Hematopoietic multipotent progenitor cell treated with erythropoietin and hydrocortisone succinate and interleukin-3 and kit ligand, for 8 days (in vitro differentiated cells): ENCODE measurements around the gene BTBD9.
"Not testable (repeated sequence)": the region's sequence is repeated elsewhere in the genome, so short reads cannot be mapped to it uniquely, and the experiment has no call there.

Experiments used
- DNase-seq: peaks from one replicate; pipeline ENCODE4 v3.0.0-alpha.2; 2015

Gene BTBD9

DNA sequence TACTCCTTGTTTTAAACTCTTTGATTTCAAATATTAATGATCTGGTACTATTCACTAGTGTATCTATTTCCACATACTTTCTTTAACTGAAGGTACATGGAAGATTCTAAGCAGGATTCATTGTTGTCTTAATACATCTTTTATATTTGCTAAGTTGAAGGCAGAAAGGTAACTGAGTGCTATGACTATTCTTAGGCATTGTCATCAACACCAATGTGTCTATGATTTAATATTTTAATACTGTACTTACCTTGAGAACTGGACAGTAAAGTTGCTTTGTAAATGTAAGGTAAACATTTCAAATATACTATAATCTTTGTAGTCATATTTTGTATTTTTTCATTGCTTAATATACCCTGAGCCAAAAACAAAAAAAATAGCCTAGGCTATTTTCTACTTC lies 8.9 kb upstream of the BTBD9 start:
- no peak for DNase-seq

DNA sequence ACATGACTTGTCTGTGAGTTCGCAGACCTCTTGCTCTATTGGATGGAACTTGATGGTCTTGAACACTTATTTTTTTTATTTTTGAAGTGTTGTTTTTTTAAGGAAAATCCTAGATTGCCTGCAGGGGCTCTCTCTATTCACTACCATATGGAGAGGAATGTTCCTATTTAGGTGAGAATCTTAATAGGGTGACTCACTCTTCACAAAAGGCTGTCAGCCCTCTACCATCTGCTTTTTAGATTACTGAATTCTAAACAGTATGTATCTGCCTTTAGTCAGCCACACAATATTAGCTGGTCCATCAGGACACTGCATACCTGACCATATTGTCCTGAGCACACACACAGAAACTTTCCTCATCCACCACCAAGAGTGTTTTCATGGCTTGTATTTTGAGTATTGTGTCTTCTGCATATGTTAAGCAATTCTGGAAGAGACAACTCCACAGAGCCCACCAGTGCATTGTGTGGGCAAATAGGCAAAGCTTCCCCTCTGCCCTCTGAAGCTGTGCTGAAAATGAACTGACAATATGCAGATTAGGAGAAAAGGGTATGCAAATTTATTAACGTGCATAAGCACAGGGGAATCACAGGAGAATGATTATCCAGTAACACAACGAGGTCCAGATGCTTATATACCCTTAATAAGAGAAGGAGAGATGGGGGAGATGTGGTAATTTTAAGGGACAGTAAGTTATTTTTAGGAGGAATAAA lies 6.6 kb upstream of the BTBD9 start:
- no peak for DNase-seq

DNA sequence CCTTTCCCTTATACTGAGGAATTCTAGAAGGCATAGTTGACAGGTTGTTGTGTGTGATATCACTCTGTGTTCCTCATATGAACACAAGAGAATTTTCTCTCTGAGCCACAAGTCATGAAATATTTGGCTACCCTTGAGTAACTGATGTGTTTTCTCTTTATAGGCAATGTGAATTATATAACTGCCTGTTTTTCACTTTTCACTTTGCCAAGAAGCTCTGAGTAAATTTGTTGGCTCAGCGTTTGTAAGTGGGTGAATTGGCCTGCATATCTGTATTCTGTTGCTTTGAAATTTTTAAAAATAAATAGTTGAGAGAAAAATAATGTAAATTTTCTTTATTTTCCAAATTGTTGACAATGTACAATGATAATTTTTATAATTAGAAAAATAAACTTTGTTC lies 5.2 kb upstream of the BTBD9 start:
- DNase-seq: no peak

DNA sequence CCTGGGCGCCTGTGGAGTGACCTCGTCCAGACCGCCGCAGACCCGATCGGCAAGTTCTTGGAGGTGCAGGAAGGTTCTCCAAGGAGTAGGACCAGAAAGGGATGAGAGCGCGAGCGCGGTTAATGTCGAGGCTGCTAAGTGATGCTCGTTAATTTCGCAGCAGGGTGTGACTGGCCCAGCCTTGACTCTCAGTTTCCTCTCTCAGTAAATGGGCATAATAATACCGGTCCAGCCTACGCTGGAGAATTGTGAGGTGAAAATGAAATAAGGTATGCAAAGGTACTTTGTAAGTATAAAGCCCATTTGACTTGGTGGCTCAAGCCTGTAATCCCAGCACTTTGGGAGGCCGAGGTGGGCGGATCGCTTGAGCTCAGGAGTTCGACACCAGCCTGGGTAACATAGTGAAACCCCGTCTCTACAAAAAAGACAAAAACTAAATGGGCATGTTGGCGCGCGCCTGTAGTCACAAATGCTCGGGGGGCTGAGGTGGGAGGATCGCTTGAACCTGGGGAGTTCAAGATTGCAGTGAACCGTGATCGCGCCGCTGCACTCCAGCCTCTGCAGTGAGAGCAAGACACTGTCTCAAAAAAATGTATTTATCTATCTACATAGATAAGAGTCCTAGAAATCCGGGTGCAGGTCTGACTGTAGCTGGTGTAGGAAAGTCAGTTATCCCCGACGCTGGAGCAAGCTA lies 634 bp upstream of the BTBD9 start:
- no peak for DNase-seq

DNA sequence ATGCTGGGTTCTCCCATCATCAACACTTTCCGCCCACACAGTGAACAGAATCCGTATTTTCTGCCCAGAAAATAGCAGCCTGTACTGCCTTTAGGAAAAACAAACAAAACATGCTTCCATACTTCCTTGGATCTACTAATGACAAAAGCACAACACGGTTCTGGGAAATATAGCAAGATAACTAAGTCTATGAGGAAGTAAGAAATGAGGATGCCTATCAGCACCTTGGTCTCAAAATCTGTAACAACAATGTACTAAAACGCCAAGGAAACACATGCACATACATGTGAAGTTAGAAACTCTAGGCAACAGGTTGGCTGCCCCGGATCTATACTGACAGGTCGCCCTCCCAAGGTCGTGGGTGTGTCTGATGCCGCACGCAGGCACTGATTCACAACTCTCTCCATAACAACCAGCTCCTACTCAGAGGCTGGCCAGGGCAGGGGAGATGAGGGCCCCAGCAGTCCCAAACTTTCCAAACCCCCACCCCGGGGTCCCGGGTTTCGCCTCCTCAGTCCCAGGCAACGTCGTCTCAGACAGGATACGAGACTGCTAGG lies 710 bp downstream of the BTBD9 start:
- no peak for DNase-seq

DNA sequence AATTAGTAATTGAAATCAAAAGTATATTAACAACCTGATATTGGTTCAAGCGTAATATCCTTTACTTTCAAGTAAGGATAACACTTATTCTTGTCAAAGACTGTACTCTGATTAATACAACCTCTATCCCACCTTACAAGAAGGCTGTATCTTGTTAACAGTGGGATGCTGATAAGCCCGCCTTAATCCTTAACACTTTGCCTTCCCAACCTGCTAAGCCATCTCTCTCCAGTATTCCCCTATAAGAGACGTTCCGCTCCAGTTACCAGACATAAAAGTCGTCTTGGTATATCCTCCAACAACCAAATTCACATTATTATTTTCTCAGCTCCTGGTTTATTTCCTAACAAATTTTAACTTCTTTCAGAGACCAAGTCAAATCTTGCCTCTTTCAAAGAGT lies 2.0 kb downstream of the BTBD9 start:
- DNase-seq: no peak

DNA sequence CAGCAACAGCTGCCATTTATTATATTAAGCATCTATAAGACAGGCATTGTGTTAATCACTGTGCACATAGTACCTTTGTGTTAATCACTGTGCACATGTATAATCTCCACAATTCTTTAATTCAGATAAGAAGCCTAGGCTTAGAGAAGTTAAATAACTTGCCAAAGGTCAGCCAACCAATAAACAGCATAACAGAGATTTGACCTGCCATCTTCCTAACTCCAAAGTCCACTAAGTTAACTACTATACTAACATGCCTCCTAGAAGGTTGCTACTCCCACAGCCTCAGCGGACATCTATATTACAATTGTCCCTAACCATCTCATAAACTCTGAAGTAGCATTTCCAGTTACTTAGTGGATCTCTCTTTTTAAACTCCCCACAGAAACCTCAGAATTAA lies 3.7 kb downstream of the BTBD9 start:
- no peak for DNase-seq

DNA sequence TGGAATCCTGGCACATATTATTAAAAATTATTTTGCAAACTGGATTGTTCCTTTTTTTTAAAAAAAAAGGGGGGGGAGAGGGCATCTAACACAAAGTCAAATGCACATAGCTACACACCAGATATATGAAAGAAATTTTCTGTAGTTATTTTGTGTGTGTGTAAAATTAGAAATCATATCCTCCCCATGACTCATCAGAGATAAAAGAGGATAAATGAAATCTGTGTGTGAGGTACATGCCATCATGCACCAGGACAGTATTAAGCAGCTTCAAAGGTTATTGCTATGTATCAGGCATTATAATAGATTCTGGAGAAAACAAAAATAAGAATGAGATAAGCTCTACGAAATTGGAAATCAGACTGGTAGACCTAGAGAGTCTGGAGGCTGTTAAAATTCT lies 5.2 kb downstream of the BTBD9 start:
- no peak for DNase-seq

DNA sequence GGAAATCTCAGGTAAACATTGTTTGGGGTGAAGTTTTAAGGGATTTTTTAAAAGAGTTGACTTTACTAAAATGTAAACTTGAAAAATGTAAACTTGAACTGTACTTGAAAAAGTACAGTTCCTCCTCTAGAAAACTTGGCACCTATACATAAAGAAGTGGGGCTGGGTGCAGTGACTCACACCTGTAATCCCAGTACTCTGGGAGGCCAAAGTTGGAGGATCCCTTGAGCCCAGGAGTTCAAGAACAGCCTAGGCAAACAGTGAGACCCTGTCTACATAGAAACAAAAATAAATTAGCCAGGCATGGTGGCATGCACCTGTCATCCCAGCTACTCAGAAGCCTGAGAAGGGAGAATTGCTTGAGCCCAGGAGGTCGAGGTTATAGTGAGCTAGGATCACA lies 7.2 kb downstream of the BTBD9 start:
- DNase-seq: no peak

DNA sequence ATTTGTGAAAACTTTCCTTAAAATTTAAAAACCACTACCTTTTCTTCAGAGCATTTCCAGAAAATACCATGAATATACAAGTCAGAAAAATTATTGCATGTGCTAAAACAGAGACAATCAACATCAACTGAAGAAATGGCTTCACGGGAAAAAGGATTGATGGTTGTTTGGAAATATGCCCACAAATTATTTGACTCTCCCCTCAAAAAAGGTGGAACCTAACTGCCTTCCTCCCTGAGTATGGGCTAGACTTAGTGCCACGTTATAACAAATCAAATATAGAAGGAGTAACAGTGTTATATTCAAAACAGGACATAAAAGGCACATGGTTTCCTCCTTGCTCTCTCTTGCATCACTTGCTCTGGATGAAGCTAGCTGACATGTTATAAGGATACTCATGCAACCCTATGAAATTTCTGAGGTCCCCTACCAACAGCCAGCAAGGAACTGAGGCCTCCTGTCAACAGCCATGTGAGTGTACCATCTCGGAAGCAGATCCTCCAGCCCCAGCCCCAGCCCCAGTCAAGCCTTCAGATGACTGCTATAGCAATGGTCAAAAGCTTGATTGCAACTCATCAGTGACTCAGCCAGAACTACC lies 8.4 kb downstream of the BTBD9 start:
- no peak for DNase-seq

DNA sequence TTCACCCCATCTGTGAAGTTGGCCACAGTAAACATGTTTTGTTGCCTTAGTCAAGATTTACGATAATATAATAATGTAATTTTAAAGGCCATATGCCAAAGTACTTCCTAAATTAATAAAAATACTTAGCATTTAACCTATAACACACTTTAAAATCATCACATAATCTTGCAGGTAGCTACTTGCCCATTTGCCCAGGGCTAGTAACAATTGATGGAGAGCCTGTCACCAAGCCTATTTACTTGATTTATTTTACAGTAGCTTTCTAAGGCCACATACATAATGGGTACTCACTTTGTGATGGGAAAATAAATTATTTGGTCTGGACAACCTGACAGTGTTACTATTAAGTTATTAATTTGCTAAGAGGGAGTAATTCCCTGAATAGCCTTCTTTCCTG lies 14.5 kb downstream of the BTBD9 start:
- no peak for DNase-seq

DNA sequence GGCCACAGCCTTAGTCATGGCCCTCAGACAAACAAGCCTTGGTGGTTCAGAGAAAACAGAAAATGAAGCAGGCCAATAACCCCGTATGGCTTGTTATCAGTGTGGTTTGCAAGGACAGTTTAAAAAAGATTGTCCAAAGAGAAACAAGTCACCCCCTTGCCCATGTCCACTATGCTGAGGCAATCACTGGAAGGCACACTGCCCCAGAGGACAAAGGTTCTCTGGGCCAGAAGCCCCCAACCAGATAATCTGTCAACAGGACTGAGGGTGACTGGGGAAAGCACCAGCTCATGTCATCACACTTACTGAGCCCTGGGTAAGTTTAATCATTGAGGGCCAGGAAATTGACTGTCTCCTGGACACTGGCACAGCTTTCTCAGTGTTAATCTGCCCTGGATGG lies 20.4 kb downstream of the BTBD9 start:
- DNase-seq: not testable (repeated sequence)

DNA sequence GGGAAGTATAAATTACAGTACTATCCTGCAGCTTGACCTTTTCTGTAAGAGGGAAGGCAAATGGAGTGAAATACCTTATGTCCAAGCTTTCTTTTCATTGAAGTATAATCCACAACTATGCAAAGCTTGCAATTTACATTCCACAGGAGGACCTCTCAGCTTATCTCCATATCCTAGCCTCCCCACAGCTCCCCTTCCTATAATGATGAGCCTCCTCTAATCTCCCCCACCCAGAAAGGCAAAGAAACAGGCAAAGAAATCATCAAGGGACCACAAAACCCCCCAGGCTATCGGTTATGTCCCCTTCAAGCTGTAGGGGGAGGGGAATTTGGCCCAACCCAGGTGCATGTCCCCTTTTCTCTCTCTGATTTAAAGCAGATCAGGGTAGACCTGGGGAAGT lies 21.4 kb downstream of the BTBD9 start:
- DNase-seq: not testable (repeated sequence)

DNA sequence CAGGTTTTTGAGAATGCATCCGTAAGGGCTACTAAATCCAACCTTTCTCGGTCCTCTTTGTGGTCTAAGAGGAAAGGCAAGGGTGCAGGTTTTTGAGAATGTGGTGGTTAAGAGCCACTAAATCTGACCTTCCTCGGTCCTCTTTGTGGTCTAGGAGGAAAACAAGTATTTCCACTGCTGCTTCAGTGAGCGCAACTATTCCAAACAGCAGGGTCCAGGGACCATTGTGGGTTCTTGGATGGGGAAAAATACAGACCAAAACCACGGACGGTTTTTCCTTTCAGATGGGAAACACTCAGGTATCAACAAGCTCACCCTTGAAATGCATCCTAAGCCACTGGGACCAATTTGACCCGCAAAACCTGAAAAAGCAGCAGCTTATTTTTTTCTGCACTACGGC lies 21.9 kb downstream of the BTBD9 start:
- DNase-seq: no peak

DNA sequence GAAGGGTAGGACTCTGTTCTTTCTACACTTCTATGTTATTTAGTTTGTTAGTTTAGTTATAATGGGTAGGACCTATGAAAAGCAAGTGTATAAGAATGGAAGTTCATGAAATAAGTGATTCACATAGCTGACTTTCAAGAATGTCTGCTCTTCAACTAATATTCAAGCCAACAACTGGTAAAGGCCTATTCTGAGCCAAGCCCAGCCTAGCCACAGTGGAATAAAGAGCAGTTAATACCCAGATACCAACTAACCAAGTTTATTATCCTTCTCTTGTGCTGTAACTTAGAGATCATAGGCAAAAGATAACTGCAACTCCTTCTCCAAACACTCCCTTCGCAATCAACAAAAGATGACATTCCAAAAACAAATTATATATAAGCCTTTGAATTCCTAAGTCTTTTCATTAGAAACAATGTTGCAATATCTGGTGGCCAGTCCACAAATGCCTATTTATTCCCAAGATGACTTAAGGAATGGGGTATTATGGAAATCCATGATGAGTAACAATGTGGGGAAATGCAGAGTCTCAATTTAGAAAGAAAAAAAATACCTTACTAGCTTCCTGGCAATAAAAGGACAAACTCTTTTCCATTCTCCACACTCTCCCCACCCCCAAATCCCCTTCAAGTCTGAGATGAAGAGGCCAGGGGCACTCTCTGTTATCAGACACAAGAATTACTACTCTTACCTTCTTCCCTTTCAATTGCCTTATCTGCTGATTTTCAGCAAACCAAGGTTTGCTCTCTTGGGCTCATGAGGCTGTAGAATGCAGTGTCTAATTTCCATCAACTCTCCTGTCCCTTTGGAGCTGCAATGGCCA lies 27.4 kb downstream of the BTBD9 start:
- DNase-seq: no peak

DNA sequence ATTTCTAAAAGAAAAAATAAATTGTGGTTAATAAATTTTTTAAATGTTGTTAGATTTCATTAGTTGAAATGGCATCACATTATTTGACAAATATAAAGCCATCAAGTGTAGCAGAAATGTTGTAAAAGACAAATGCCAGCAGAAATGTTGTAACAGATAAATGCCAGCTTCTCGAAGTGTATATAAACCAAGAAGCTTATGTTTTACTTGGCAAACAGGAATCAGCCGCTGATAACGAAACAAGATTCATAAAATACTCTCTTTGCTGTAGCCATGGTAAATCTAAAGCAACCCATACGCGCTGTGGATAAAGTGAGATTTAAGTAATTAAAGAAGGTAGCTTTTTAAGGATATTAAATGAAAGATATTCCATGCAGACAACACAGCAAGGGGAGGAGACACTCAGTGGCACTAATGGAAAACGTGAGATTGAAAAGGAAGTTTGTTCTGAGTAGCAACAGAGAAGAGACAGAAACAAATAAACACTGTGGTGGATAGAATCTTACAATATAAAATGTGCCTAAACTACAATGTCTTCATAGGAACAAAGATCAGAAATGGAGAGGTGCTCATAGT lies 29.6 kb downstream of the BTBD9 start:
- DNase-seq: no peak

DNA sequence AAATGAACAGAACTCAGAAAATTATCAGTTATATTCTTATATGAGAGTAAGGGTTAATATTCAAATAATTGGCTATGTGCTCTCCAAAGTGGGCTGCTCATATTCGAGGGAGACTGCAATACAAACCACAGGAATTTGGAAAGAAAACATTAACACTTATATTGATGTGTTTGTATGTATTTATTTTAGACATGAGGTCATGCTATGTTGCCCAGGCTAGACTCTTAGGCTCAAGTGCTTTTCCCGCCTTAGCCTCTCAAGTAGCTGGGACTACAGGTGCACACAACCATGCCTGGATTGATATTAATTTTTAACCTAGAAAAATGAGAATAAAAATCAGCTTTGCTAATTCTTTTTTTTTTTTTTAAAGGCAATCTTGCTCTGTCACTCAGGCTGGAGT lies 35.0 kb downstream of the BTBD9 start:
- DNase-seq: no peak

DNA sequence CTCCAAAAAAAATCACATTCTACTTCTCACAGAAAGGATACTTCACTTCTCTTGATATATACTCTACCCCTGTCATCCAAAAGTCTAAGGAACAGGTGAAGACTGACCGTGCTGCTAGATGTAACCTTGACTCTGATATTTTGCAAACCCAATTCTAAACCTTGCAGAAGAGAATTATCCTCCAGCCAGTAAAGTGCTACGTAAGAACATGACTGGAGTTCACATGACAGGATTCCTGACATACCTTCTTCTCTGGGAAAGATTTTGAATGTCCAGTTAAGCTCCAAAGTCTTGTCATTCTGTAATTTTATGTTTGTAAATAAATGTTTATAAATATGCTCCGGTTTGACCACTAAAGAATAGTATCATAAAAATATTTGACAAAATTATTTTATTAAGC lies 35.8 kb downstream of the BTBD9 start:
- DNase-seq: no peak

DNA sequence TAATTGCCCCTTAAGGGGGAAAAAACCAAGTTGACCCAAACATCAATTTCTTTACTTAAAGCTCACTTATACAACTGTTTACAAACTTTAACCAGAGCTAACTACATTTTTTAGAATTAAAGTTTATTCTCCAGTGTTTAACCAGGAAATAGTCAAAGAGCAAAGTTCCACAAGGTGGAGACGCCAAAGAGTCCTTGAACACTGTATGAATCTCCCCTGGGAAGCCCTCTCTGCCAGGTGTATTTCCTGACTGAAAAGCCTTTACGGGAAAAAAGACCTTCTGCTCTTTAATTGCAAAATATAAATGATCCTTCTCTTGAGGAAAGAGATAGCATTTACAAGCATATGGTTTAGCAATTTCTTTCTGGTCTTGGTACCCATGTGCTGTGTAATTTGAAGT lies 36.2 kb downstream of the BTBD9 start:
- DNase-seq: no peak

DNA sequence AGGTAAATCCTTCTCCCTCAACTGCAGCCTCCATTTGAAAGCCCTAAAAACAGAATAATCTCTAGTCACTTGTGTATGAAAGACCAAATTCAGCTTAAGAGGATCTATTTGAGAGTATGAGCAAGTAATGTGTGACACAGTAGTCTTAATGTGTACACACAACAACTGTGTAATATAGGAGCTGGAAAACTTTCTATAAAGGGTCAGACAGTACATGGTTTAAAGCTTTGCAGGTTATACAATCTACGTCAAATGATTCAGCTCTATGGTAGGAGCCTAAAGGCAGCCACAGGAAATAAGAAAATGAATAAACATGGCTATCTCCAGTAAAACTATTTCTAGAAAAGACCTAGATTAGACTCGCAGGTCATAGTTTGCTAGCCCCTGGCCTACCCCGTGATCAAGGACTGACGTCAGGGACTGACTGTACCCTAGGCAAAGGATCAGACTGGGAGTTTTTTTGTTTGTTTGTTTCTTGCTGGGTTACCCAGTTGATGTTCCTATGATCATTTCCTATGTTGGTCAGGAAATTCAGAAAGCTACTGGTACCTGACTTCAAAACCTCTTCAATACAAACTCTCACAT lies 39.7 kb downstream of the BTBD9 start:
- DNase-seq: no peak

DNA sequence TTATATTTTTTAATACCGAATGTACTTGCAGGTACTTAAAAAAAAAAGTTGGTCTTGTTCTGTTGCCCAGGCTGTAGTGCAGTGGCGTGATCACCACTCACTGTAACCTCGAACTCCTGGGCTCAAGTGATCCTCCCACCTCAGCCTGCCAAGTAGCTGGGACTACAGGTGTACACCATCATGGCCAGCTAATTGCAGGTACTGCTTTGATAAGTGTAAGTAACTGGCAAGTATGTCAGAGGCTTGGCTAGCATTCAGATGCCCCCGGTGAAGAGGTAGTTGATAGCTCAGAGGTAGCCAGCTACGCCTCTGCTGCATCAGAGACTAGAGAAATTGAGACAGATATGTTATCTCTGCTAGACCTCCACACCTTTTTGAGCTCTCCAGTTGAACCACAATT lies 40.5 kb downstream of the BTBD9 start:
- DNase-seq: no peak

DNA sequence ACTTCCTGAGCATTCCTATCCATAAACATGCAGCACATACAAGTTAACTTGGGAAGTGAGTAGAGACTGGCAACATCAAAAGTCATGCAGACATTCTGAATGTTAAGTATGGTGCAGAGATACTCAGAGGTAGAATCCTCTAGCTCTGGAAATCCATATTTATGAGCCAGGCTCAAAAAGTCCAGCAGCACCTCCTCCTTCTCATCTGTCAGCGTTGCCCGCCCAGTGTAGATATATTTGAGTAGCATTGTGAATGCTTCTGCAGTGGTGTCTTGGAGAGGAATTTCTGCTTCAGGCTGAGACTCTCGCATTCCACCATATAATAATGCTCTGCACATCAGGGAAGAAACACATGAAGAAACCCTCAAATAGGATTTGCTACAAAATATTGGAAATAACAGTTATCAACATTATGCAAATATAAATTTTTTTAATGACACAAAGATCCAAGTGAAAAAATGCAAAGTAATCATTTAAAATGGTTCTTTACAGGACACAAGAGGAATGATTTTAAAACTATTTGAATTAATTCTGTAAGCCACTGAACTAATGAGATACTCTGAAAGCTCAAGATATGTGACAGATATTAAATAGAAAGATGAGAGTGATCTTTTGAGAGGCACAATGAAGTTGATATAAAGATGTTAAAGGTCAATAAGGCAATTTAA lies 45.6 kb downstream of the BTBD9 start:
- no peak for DNase-seq
